IMR-90 (cell line): ENCODE measurements around the gene SPINT2.

ENCODE experiments used
- CHD1 ChIP-seq: IDR thresholded peaks from 2 replicates; pipeline ENCODE4 v1.6.1; 2012; ENCODE audit warnings: low read depth, low read length, improper control_type of control experiment
- FOS ChIP-seq: fragments of 150-350 bp; IDR thresholded peaks from 2 replicates; pipeline ENCODE4 v1.6.1; 2016; ENCODE audit warnings: low read depth, low read length
- MAFK ChIP-seq: IDR thresholded peaks from 2 replicates; pipeline ENCODE4 v1.6.1; 2012; ENCODE audit warnings: low read depth, low read length, improper control_type of control experiment
- MAZ ChIP-seq: IDR thresholded peaks from 2 replicates; pipeline ENCODE4 v1.6.1; 2012; ENCODE audit warnings: low read depth, mild to moderate bottlenecking, low read length, improper control_type of control experiment, moderate library complexity, borderline replicate concordance
- NFE2L2 ChIP-seq: fragments of 150-350 bp; IDR thresholded peaks from 2 replicates; pipeline ENCODE4 v1.6.1; 2016; ENCODE audit warnings: low read depth, mild to moderate bottlenecking, low read length
- POLR2A ChIP-seq: IDR thresholded peaks from 2 replicates; pipeline ENCODE4 v1.6.1; 2012; ENCODE audit warnings: mild to moderate bottlenecking, low read depth, low read length
- RAD21 ChIP-seq: IDR thresholded peaks from 2 replicates; pipeline ENCODE4 v1.6.1; 2012; ENCODE audit warnings: low read length, improper control_type of control experiment
- RCOR1 ChIP-seq: IDR thresholded peaks from 2 replicates; pipeline ENCODE4 v1.6.1; 2012; ENCODE audit warnings: mild to moderate bottlenecking, low read length, improper control_type of control experiment; ENCODE audit not compliant: insufficient replicate concordance
- RFX5 ChIP-seq: IDR thresholded peaks from 2 replicates; pipeline ENCODE4 v1.8.0; 2012; ENCODE audit warnings: low read depth, mild to moderate bottlenecking, low read length, moderate library complexity
- SMC3 ChIP-seq: fragments of 150-350 bp; IDR thresholded peaks from 2 replicates; pipeline ENCODE4 v1.6.1; 2016; ENCODE audit warnings: low read depth, mild to moderate bottlenecking, antibody characterized with exemption, low read length, moderate library complexity
- TF ChIP-seq, protein P1 (sequence below): conservative IDR thresholded peaks from 2 replicates; pipeline ENCODE4 v1.5.1; 2012; ENCODE audit warnings: mild to moderate bottlenecking, low read depth, low read length, improper control_type of control experiment
- TF ChIP-seq, protein P2 (sequence below): fragments of 150-350 bp; IDR thresholded peaks from 2 replicates; pipeline ENCODE4 v1.6.1; 2017; ENCODE audit warnings: mild to moderate bottlenecking, antibody characterized with exemption, low read length, low read depth

DNA sequence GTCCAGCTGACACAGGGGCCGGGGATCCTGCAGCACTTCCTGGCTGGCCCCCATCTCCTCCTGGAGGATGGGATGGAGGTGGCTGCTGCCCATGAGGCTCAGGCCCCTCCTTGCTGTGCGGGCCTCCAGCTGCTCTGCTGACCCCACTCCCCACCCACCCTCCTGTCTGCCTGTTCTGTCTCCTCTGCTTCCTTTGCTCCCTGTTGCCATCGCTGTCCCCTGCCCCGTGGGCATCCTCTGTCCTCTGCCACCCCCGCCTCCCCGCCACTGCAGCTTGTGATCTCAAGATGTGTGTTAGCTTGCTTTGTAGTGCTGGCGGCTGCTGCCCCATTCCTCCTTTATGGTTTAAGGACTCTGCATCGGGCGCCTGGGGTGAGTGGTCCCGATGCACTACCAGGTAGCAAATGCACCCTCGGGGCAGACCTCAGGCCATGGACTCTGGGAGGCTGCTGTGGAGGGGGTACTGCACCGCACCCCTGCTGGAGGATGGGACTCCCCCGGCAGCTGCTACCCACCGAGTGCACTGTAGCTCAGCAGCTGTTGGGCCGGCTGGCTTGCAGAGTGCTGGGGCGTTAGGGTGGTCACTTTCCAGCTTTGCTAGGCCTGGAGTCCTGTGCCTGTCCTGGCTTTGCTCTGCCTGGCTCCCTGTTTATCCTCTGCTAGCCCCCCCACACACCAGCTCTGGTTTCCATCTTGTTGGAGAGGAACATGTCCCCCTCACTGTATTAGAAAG is 23.9 kb downstream of the SPINT2 start:
- TF ChIP-seq POLR2A, result no peak
- TF ChIP-seq, protein P1, sequence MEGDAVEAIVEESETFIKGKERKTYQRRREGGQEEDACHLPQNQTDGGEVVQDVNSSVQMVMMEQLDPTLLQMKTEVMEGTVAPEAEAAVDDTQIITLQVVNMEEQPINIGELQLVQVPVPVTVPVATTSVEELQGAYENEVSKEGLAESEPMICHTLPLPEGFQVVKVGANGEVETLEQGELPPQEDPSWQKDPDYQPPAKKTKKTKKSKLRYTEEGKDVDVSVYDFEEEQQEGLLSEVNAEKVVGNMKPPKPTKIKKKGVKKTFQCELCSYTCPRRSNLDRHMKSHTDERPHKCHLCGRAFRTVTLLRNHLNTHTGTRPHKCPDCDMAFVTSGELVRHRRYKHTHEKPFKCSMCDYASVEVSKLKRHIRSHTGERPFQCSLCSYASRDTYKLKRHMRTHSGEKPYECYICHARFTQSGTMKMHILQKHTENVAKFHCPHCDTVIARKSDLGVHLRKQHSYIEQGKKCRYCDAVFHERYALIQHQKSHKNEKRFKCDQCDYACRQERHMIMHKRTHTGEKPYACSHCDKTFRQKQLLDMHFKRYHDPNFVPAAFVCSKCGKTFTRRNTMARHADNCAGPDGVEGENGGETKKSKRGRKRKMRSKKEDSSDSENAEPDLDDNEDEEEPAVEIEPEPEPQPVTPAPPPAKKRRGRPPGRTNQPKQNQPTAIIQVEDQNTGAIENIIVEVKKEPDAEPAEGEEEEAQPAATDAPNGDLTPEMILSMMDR, result no peak
- no peak for TF ChIP-seq SMC3
- no peak for TF ChIP-seq RAD21
- no peak for TF ChIP-seq RFX5
- no peak for TF ChIP-seq RCOR1
- TF ChIP-seq, protein P2, sequence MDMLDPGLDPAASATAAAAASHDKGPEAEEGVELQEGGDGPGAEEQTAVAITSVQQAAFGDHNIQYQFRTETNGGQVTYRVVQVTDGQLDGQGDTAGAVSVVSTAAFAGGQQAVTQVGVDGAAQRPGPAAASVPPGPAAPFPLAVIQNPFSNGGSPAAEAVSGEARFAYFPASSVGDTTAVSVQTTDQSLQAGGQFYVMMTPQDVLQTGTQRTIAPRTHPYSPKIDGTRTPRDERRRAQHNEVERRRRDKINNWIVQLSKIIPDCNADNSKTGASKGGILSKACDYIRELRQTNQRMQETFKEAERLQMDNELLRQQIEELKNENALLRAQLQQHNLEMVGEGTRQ, result no peak
- TF ChIP-seq NFE2L2, result no peak
- TF ChIP-seq MAZ, result no peak
- no peak for TF ChIP-seq FOS
- TF ChIP-seq CHD1, result no peak
- no peak for TF ChIP-seq MAFK
